ENCODE data around the gene PTBP1. TPM values are rescaled to one million over a fixed set of nuclear protein-coding genes. Genes with fewer than 3 reads are reported as not detected.

Gene PTBP1
- total and polyA plus RNA-seq, 2 donors (not counting 3 experiments of a cell fraction or from before 2014, with no cell fraction given): 382 to 623 TPM

DNA sequence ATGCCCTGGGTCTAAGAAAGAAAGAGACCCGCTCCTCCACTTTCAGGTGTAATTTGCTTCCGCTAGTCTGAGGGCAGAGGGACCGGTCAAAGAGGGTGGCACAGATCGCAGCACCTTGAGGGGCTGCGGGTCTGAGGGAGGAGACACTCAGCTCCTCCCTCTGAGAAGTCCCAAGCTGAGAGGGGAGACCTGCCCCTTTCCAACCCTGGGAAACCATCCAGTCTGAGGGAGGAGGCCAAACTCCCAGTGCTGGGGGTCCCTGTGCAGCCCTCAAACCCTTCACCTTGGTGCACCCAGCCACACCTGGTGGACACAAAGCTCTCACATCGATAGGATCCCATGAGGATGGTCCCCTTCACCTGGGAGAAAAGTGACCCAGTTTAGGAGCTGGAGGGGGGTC is 33.4 kb upstream of the PTBP1 start:
- no peak overlapping the region for H2AFZ ChIP-seq (ENCODE audit: low read depth, low read length)
- no peak for FAIRE-seq
- DNase-seq (ENCODE audit: low read depth, low spot score): no peak
- H3K9ac ChIP-seq (replicated peaks; ENCODE audit: extremely low read depth, insufficient read depth, low read length): no peak overlapping the region
- no peaks in the 10 kb centered on the region for H3K9me1 ChIP-seq (replicated peaks; ENCODE audit: control insufficient read depth, extremely low read depth, insufficient read depth, low read length)
- intact Hi-C loops (cut with micrococcal nuclease) (no loop called here), dilution Hi-C loops (cut with MboI; ENCODE audit: extremely low pct_ligation_motif_present, low sequenced_read_pairs) (no loop called here)
- H3K4me1 ChIP-seq (ENCODE audit: control insufficient read depth, extremely low read depth, insufficient read depth, low read length): no peaks in the 10 kb centered on the region
- no peaks in the 10 kb centered on the region for H4K20me1 ChIP-seq (replicated peaks; ENCODE audit: control insufficient read depth, extremely low read depth, insufficient read depth, low read length)
- H3K9me3 ChIP-seq (replicated peaks; ENCODE audit: control insufficient read depth, insufficient read depth, low read length): no peaks in the 10 kb centered on the region
- POLR2A ChIA-PET: no interaction called here
- H3K36me3 ChIP-seq (ENCODE audit: control insufficient read depth in 2 of 2, extremely low read depth in 1 of 2, insufficient read depth in 2 of 2, low read length in 2 of 2): no peaks in the 10 kb centered on the region
- H3K27me3 ChIP-seq (ENCODE audit: control insufficient read depth in 2 of 2, insufficient read depth in 2 of 2, low read length in 2 of 2): no peaks in the 10 kb centered on the region
- TF ChIP-seq, protein P1, sequence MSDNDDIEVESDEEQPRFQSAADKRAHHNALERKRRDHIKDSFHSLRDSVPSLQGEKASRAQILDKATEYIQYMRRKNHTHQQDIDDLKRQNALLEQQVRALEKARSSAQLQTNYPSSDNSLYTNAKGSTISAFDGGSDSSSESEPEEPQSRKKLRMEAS (IDR thresholded peaks at IDR 0.05; ENCODE audit: insufficient read depth, insufficient read length): no peak
- TF ChIP-seq GATA2 (IDR thresholded peaks at IDR 0.05; ENCODE audit: insufficient read depth, insufficient read length, low read depth, low read length) (no peak), MYC (IDR thresholded peaks at IDR 0.05; ENCODE audit: low read depth, low read length) (no peak)
- H3K27ac ChIP-seq (ENCODE audit: insufficient read depth, low read depth, low read length): no peak overlapping the region
- CTCF ChIA-PET: no interaction called here
- no peak overlapping the region for H3K4me3 ChIP-seq (replicated peaks in 1 of 3; ENCODE audit: insufficient read depth in 1 of 3, low read depth in 1 of 3, low read length in 3 of 3)
- H3K4me2 ChIP-seq (ENCODE audit: insufficient read depth, low read length): no peak overlapping the region
- no peaks in the 10 kb centered on the region for H3K79me2 ChIP-seq (ENCODE audit: control insufficient read depth, insufficient read depth, low read length)
- BruUV-seq (replicated peaks): no TSS peak

DNA sequence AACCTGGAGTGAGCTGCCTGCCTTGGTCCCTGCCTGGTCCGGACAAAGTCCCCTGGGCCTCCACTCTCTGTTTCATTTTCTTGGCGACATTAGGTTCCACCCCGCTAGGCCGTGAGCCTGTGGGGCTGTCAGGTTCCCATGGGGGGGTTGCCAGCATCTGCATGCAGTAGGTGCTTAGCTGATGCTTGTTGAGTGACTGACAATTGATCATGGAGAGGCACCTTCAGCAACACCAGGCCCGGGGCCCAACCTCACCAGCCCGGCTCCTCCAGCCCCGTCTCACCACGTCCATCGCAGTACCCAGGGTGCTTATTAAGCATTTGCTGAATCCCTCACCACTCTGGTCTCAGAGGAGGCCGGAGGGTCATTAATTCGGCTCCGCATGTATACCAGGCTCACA is 33.0 kb upstream of the PTBP1 start:
- ChIA-PET POLR2A (no interaction called here), CTCF (no interaction called here)
- Histone ChIP-seq H2AFZ (ENCODE audit: low read depth, low read length) (no peak overlapping the region), H3K4me3 (replicated peaks in 1 of 3; ENCODE audit: insufficient read depth in 1 of 3, low read depth in 1 of 3, low read length in 3 of 3) (no peak overlapping the region), H3K9me1 (replicated peaks; ENCODE audit: control insufficient read depth, extremely low read depth, insufficient read depth, low read length) (no peaks in the 10 kb centered on the region), H3K36me3 (ENCODE audit: control insufficient read depth in 2 of 2, extremely low read depth in 1 of 2, insufficient read depth in 2 of 2, low read length in 2 of 2) (no peaks in the 10 kb centered on the region), H3K9ac (replicated peaks; ENCODE audit: extremely low read depth, insufficient read depth, low read length) (no peak overlapping the region), H4K20me1 (replicated peaks; ENCODE audit: control insufficient read depth, extremely low read depth, insufficient read depth, low read length) (no peaks in the 10 kb centered on the region), H3K79me2 (ENCODE audit: control insufficient read depth, insufficient read depth, low read length) (no peaks in the 10 kb centered on the region), H3K27me3 (ENCODE audit: control insufficient read depth in 2 of 2, insufficient read depth in 2 of 2, low read length in 2 of 2) (no peaks in the 10 kb centered on the region), H3K4me2 (ENCODE audit: insufficient read depth, low read length) (no peak overlapping the region), H3K9me3 (replicated peaks; ENCODE audit: control insufficient read depth, insufficient read depth, low read length) (no peaks in the 10 kb centered on the region), H3K27ac (ENCODE audit: insufficient read depth, low read depth, low read length) (no peak overlapping the region), H3K4me1 (ENCODE audit: control insufficient read depth, extremely low read depth, insufficient read depth, low read length) (no peaks in the 10 kb centered on the region)
- dilution Hi-C loops (cut with MboI; ENCODE audit: extremely low pct_ligation_motif_present, low sequenced_read_pairs): no loop called here
- DNase-seq (ENCODE audit: low read depth, low spot score): no peak
- TF ChIP-seq, protein P2, sequence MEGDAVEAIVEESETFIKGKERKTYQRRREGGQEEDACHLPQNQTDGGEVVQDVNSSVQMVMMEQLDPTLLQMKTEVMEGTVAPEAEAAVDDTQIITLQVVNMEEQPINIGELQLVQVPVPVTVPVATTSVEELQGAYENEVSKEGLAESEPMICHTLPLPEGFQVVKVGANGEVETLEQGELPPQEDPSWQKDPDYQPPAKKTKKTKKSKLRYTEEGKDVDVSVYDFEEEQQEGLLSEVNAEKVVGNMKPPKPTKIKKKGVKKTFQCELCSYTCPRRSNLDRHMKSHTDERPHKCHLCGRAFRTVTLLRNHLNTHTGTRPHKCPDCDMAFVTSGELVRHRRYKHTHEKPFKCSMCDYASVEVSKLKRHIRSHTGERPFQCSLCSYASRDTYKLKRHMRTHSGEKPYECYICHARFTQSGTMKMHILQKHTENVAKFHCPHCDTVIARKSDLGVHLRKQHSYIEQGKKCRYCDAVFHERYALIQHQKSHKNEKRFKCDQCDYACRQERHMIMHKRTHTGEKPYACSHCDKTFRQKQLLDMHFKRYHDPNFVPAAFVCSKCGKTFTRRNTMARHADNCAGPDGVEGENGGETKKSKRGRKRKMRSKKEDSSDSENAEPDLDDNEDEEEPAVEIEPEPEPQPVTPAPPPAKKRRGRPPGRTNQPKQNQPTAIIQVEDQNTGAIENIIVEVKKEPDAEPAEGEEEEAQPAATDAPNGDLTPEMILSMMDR (IDR thresholded peaks at IDR 0.05; ENCODE audit: extremely low read depth in 1 of 2, insufficient read depth in 1 of 2, low read depth in 1 of 2, low read length in 2 of 2): no peak
- TF ChIP-seq MYC (IDR thresholded peaks at IDR 0.05; ENCODE audit: low read depth, low read length) (no peak), JUN (IDR thresholded peaks at IDR 0.05; ENCODE audit: borderline replicate concordance, insufficient read depth, insufficient read length, low read depth) (no peak)
- intact Hi-C loops (cut with micrococcal nuclease): no loop called here
- no peak for FAIRE-seq
- no TSS peak for BruUV-seq (replicated peaks)

Measured in endothelial cell of umbilical vein (primary cell).